ENCODE data around the gene SWSAP1. TPM values are rescaled to one million over a fixed set of nuclear protein-coding genes. Genes with fewer than 3 reads are reported as not detected.
"Not testable (repeated sequence)": the region's sequence is repeated elsewhere in the genome, so short reads cannot be mapped to it uniquely, and the experiment has no call there.

SWSAP1 gene
- polyA plus RNA-seq, 1 of the 3 experiments (the other 2 are of a cell fraction), result 2.8 TPM

DNA sequence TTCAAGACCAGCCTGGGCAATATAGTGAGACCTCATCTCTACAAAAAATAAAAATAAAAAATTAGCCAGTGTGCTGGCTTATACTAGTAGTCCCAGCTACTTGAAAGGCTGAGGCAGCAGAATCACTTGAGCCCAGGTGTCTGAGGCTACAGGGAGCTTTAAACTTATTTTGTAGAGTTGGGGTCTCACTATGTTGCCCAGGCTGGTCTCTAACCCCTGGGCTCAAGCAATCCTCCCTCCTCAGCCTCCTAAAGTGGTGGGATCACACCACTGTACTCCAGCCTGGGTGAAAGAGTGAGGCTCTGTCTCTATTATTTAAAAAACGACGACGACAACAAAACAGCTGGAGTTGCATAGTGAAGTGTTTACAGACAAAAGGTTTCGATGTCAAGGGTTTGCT, 43.0 kb upstream of the SWSAP1 start:
- 95% methylated on average over 4 of the region's 4 CpGs for WGBS (ENCODE audit: low lambda C conversion rate)
- H3K79me2 ChIP-seq (ENCODE audit: insufficient read depth), result no peaks in the 10 kb centered on the region
- ChIA-PET CTCF (interaction anchor here (0.7 to 1.4 kb wide), 4 partner anchors 9 to 151 kb away, joined by 3 to 6 read pairs (median 4); no protein-coding TSS in a partner anchor), POLR2A (no interaction called here)
- no peak overlapping the region for H3K4me3 ChIP-seq (ENCODE audit: low read depth in 2 of 2, low read length in 1 of 2)
- H3K9ac ChIP-seq, result no peak overlapping the region
- TF ChIP-seq SMC3 (IDR thresholded peaks at IDR 0.05; ENCODE audit: low read depth, low read length) (no peak), FOSL2 (IDR thresholded peaks at IDR 0.05; ENCODE audit: borderline replicate concordance, low read depth) (no peak), CHD2 (IDR thresholded peaks at IDR 0.05; ENCODE audit: low read length, partially characterized antibody) (no peak), EP300 (IDR thresholded peaks at IDR 0.05; ENCODE audit: borderline replicate concordance in 1 of 2, low read depth in 1 of 2, low read length in 1 of 2) (no peak), RCOR1 (IDR thresholded peaks at IDR 0.05; ENCODE audit: low read length) (no peak), JUND (IDR thresholded peaks at IDR 0.05) (no peak), YY1 (IDR thresholded peaks at IDR 0.05; ENCODE audit: low read depth) (no peak), RAD21 (IDR thresholded peaks at IDR 0.05; ENCODE audit: low read length) (no peak), RFX5 (IDR thresholded peaks at IDR 0.05; ENCODE audit: low read length) (no peak), TCF12 (IDR thresholded peaks at IDR 0.05) (no peak), ELF1 (IDR thresholded peaks at IDR 0.05) (no peak), POLR2AphosphoS5 (IDR thresholded peaks at IDR 0.05; ENCODE audit: low read depth, low read length) (no peak)
- TF ChIP-seq, protein P1, sequence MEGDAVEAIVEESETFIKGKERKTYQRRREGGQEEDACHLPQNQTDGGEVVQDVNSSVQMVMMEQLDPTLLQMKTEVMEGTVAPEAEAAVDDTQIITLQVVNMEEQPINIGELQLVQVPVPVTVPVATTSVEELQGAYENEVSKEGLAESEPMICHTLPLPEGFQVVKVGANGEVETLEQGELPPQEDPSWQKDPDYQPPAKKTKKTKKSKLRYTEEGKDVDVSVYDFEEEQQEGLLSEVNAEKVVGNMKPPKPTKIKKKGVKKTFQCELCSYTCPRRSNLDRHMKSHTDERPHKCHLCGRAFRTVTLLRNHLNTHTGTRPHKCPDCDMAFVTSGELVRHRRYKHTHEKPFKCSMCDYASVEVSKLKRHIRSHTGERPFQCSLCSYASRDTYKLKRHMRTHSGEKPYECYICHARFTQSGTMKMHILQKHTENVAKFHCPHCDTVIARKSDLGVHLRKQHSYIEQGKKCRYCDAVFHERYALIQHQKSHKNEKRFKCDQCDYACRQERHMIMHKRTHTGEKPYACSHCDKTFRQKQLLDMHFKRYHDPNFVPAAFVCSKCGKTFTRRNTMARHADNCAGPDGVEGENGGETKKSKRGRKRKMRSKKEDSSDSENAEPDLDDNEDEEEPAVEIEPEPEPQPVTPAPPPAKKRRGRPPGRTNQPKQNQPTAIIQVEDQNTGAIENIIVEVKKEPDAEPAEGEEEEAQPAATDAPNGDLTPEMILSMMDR (IDR thresholded peaks at IDR 0.05), result no peak
- H3K4me1 ChIP-seq (ENCODE audit: control insufficient read depth in 1 of 2, insufficient read depth in 2 of 2, low read depth in 1 of 2, low read length in 1 of 2), result no peaks in the 10 kb centered on the region
- H3K36me3 ChIP-seq (replicated peaks in 1 of 2; ENCODE audit: control insufficient read depth in 1 of 2, insufficient read depth in 2 of 2, low read length in 1 of 2), result peaks cover 13% of the 10 kb centered on the region in 2 experiments
- H3F3A ChIP-seq (replicated peaks; ENCODE audit: insufficient read depth), result peaks cover 3% of the 10 kb centered on the region
- no peaks in the 10 kb centered on the region for H3K27me3 ChIP-seq (ENCODE audit: insufficient read depth)
- no peak overlapping the region for H2AFZ ChIP-seq (ENCODE audit: low read depth)
- no peak overlapping the region for H3K27ac ChIP-seq (ENCODE audit: low read depth in 2 of 2, low read length in 1 of 2)
- no peaks in the 10 kb centered on the region for H3K9me3 ChIP-seq
- no peaks in the 10 kb centered on the region for H4K20me1 ChIP-seq (ENCODE audit: insufficient read depth)
- no peak overlapping the region for H3K4me2 ChIP-seq
- H3K9me2 ChIP-seq, result no peaks in the 10 kb centered on the region
- DNase-seq, result no peak

DNA sequence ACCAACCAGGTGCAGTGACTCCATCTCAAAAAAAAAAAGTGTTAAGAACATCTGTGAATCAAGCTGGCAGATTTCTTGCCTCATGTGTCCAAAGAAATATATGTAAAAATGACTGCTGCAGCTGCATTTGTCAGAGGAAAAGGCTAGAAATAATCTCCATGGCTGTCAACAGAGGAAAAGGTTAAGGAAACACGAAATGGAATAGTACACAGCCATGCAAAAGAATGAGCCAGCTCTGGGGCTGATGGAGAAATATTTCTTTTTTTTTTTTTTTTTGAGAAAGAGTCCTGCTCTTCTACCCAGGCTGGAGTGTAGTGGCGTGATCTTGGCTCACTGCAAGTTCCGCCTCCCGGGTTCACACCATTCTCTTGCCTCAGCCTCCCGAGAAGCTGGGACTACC, 41.6 kb upstream of the SWSAP1 start:
- over 99% methylated on average over 5 of the region's 5 CpGs for WGBS (ENCODE audit: low lambda C conversion rate)
- Histone ChIP-seq H3K9me2 (no peaks in the 10 kb centered on the region), H3K9me3 (no peaks in the 10 kb centered on the region), H3K36me3 (replicated peaks in 1 of 2; ENCODE audit: control insufficient read depth in 1 of 2, insufficient read depth in 2 of 2, low read length in 1 of 2) (peaks cover 13% of the 10 kb centered on the region in 2 experiments), H3K4me1 (ENCODE audit: control insufficient read depth in 1 of 2, insufficient read depth in 2 of 2, low read depth in 1 of 2, low read length in 1 of 2) (no peaks in the 10 kb centered on the region), H3K27me3 (ENCODE audit: insufficient read depth) (no peaks in the 10 kb centered on the region), H3K27ac (ENCODE audit: low read depth in 2 of 2, low read length in 1 of 2) (no peak overlapping the region), H4K20me1 (ENCODE audit: insufficient read depth) (no peaks in the 10 kb centered on the region), H3K9ac (no peak overlapping the region), H2AFZ (ENCODE audit: low read depth) (no peak overlapping the region), H3K79me2 (ENCODE audit: insufficient read depth) (no peaks in the 10 kb centered on the region), H3K4me3 (ENCODE audit: low read depth in 2 of 2, low read length in 1 of 2) (no peak overlapping the region), H3F3A (replicated peaks; ENCODE audit: insufficient read depth) (peaks cover 3% of the 10 kb centered on the region), H3K4me2 (no peak overlapping the region)
- DNase-seq, result no peak
- ChIA-PET POLR2A (no interaction called here), CTCF (interaction anchor here (1.2 to 1.4 kb wide), 2 partner anchors 39 to 150 kb away, joined by 4 to 6 read pairs; no protein-coding TSS in a partner anchor)
- TF ChIP-seq GABPA (IDR thresholded peaks at IDR 0.05; ENCODE audit: low read depth) (no peak), EP300 (IDR thresholded peaks at IDR 0.05; ENCODE audit: borderline replicate concordance in 1 of 2, low read depth in 1 of 2, low read length in 1 of 2) (no peak), RXRA (IDR thresholded peaks at IDR 0.05; ENCODE audit: borderline replicate concordance, low read depth) (no peak), CHD2 (IDR thresholded peaks at IDR 0.05; ENCODE audit: low read length, partially characterized antibody) (no peak)
- TF ChIP-seq, protein P2, sequence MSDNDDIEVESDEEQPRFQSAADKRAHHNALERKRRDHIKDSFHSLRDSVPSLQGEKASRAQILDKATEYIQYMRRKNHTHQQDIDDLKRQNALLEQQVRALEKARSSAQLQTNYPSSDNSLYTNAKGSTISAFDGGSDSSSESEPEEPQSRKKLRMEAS (IDR thresholded peaks at IDR 0.05; ENCODE audit: low read depth), result no peak

DNA sequence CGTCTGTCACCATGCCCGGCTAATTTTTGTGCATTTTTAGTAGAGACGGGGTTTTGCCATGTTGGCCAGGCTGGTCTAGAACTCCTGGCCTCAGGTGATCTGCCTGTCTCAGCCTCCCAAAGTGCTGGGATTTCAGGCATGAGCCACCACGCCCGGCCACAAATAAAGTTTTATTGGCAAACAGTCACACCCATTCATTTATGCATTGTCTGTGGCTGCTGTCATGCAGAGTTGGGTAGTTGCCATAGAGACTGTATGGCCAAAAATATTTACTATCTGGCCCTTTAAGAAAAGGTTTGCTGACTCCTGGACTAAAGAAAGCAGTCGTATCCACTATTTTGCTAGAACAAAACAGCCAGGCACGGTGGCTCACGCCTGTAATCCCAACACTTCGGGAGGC, 40.6 kb upstream of the SWSAP1 start:
- H3K4me3 ChIP-seq (ENCODE audit: low read depth in 2 of 2, low read length in 1 of 2); H3K9ac ChIP-seq; H3K4me2 ChIP-seq; H3K27ac ChIP-seq (ENCODE audit: low read depth in 2 of 2, low read length in 1 of 2); H3K9me2 ChIP-seq; POLR2A ChIA-PET; H3K9me3 ChIP-seq; H3K79me2 ChIP-seq (ENCODE audit: insufficient read depth); H3K4me1 ChIP-seq (ENCODE audit: control insufficient read depth in 1 of 2, insufficient read depth in 2 of 2, low read depth in 1 of 2, low read length in 1 of 2); H2AFZ ChIP-seq (ENCODE audit: low read depth); DNase-seq; H4K20me1 ChIP-seq (ENCODE audit: insufficient read depth); H3K27me3 ChIP-seq (ENCODE audit: insufficient read depth); H3F3A ChIP-seq (replicated peaks; ENCODE audit: insufficient read depth): not testable (repeated sequence)
- H3K36me3 ChIP-seq (replicated peaks in 1 of 2; ENCODE audit: control insufficient read depth in 1 of 2, insufficient read depth in 2 of 2, low read length in 1 of 2), result peaks cover 8 to 13% of the 10 kb centered on the region in 2 experiments
- 93% methylated on average over 8 of the region's 9 CpGs for WGBS (ENCODE audit: low lambda C conversion rate)
- CTCF ChIA-PET, result interaction anchor here (1.2 kb wide), 1 partner anchor 40 kb away, joined by 4 read pairs; no protein-coding TSS in a partner anchor
